Measurements from ENCODE around the gene TARS2.

- TF ChIP-seq ATF2 (IDR thresholded peaks at IDR 0.05; ENCODE audit: low read length) (no peak), YY1 (IDR thresholded peaks at IDR 0.05; ENCODE audit: low read depth, low read length) (no peak), REST (IDR thresholded peaks at IDR 0.05; ENCODE audit: low read depth, low read length) (no peak), SUZ12 (IDR thresholded peaks at IDR 0.05; ENCODE audit: unreplicated experiment) (no peak), MAX (IDR thresholded peaks at IDR 0.05; ENCODE audit: low read depth, low read length) (no peak), EP300 (IDR thresholded peaks at IDR 0.05; ENCODE audit: borderline replicate concordance in 1 of 2, control insufficient read depth in 1 of 2, low read depth in 2 of 2, low read length in 2 of 2) (no peak), NR2F1 (conservative IDR thresholded peaks at IDR 0.05) (no peak), ZNF384 (IDR thresholded peaks at IDR 0.05; ENCODE audit: borderline replicate concordance, low read depth, low read length) (no peak), POLR2A (IDR thresholded peaks at IDR 0.05; ENCODE audit: low read depth, low read length) (no peak), EZH2 (IDR thresholded peaks at IDR 0.05; ENCODE audit: borderline replicate concordance, control insufficient read depth, low read depth, low read length) (no peak)
- TF ChIP-seq, protein P1, sequence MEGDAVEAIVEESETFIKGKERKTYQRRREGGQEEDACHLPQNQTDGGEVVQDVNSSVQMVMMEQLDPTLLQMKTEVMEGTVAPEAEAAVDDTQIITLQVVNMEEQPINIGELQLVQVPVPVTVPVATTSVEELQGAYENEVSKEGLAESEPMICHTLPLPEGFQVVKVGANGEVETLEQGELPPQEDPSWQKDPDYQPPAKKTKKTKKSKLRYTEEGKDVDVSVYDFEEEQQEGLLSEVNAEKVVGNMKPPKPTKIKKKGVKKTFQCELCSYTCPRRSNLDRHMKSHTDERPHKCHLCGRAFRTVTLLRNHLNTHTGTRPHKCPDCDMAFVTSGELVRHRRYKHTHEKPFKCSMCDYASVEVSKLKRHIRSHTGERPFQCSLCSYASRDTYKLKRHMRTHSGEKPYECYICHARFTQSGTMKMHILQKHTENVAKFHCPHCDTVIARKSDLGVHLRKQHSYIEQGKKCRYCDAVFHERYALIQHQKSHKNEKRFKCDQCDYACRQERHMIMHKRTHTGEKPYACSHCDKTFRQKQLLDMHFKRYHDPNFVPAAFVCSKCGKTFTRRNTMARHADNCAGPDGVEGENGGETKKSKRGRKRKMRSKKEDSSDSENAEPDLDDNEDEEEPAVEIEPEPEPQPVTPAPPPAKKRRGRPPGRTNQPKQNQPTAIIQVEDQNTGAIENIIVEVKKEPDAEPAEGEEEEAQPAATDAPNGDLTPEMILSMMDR (IDR thresholded peaks at IDR 0.05 in 2 of 3, conservative IDR thresholded peaks at IDR 0.05 in 1 of 3; ENCODE audit: control insufficient read depth in 2 of 3, extremely low read depth in 1 of 3, insufficient read depth in 1 of 3, low read depth in 3 of 3, low read length in 3 of 3) = no peak
These were observed 50.8 kb downstream of the TARS2 start for GRCh38 chr1:150537732-150538684.

Data from GM12878 (cell line).